ENCODE data around the gene SHH.

DNA sequence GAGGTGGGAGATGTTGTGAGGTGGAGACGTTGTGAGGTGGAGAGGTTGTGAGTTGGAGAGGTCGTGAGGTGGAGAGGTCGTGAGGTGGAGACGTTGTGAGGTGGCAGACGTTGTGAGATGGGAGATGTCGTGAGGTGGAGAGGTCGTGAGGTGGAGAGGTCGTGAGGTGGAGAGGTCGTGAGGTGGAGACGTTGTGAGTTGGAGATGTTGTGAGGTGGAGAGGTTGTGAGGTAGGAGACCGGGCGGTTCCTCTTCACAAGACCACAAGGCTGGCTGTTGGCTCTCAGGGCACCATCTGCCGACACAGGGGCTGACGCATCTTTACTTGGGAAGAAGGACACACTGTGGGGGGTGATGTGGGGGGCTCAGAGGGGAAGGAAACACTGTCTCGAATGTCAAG is 34.7 kb upstream of the SHH start:
- TF ChIP-seq, protein P1, sequence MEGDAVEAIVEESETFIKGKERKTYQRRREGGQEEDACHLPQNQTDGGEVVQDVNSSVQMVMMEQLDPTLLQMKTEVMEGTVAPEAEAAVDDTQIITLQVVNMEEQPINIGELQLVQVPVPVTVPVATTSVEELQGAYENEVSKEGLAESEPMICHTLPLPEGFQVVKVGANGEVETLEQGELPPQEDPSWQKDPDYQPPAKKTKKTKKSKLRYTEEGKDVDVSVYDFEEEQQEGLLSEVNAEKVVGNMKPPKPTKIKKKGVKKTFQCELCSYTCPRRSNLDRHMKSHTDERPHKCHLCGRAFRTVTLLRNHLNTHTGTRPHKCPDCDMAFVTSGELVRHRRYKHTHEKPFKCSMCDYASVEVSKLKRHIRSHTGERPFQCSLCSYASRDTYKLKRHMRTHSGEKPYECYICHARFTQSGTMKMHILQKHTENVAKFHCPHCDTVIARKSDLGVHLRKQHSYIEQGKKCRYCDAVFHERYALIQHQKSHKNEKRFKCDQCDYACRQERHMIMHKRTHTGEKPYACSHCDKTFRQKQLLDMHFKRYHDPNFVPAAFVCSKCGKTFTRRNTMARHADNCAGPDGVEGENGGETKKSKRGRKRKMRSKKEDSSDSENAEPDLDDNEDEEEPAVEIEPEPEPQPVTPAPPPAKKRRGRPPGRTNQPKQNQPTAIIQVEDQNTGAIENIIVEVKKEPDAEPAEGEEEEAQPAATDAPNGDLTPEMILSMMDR (IDR thresholded peaks at IDR 0.05): no peak
- TF ChIP-seq POLR2A (IDR thresholded peaks at IDR 0.05): no peak
